OCI-LY1 (cell line): Measurements from ENCODE around the gene CLDN19.

Experiments used
- H2AFZ ChIP-seq: fragments of 200-600 bp; sonication (generic), shearing (Covaris generic); 2 replicates; pipeline ENCODE4 v1.6.0; 2014; ENCODE audit warnings: antibody characterized with exemption, mild to moderate bottlenecking, low read length
- H3F3A ChIP-seq: fragments of 200-600 bp; sonication (generic), shearing (Covaris generic); 2 replicates; pipeline ENCODE4 v1.6.0; 2014; ENCODE audit warnings: mild to moderate bottlenecking, antibody characterized with exemption, low read length, moderate library complexity; ENCODE audit not compliant: insufficient read depth
- H3K27ac ChIP-seq: fragments of 200-600 bp; sonication (generic); 2 replicates; pipeline ENCODE4 v1.5.1; 2014; ENCODE audit warnings: low read length, mixed run types, mild to moderate bottlenecking, low read depth; ENCODE audit not compliant: poor library complexity, severe bottlenecking
- H3K27me3 ChIP-seq: fragments of 200-600 bp; sonication (generic); 2 replicates; pipeline ENCODE4 v1.6.0; 2014; ENCODE audit warnings: antibody characterized with exemption, mild to moderate bottlenecking, low read length, moderate library complexity; ENCODE audit not compliant: insufficient read depth
- H3K36me3 ChIP-seq: fragments of 200-600 bp; sonication (generic); 2 replicates; pipeline ENCODE4 v1.6.1; 2014; ENCODE audit warnings: mild to moderate bottlenecking, antibody characterized with exemption, low read length, moderate library complexity, mixed read lengths; ENCODE audit not compliant: insufficient read depth
- H3K4me1 ChIP-seq: fragments of 200-600 bp; sonication (generic); 2 replicates; pipeline ENCODE4 v1.5.1; 2014; ENCODE audit warnings: mild to moderate bottlenecking, low read length, moderate library complexity; ENCODE audit not compliant: insufficient read depth, severe bottlenecking
- H3K4me2 ChIP-seq: fragments of 200-600 bp; sonication (generic), shearing (Covaris generic); 2 replicates; pipeline ENCODE4 v1.6.1; 2014; ENCODE audit warnings: low read length
- H3K4me3 ChIP-seq: fragments of 200-600 bp; sonication (generic); 2 replicates; pipeline ENCODE4 v1.5.1; 2014; ENCODE audit warnings: low read length, low read depth, mild to moderate bottlenecking, mixed read lengths; ENCODE audit not compliant: poor library complexity, severe bottlenecking
- H3K79me2 ChIP-seq: fragments of 200-600 bp; shearing (Covaris generic); 2 replicates; pipeline ENCODE4 v1.6.1; 2016; ENCODE audit warnings: mixed run types, low read length, mixed read lengths; ENCODE audit not compliant: insufficient read depth
- H3K9ac ChIP-seq: fragments of 200-600 bp; sonication (generic), shearing (Covaris generic); 2 replicates; pipeline ENCODE4 v1.6.1; 2014; ENCODE audit warnings: mild to moderate bottlenecking, low read length, mixed read lengths
- H3K9me2 ChIP-seq: fragments of 200-600 bp; sonication (generic), shearing (Covaris generic); 2 replicates; pipeline ENCODE4 v1.6.1; 2014; ENCODE audit warnings: low read depth, mild to moderate bottlenecking, low read length, mixed read lengths
- H3K9me3 ChIP-seq: fragments of 200-600 bp; shearing (Covaris generic); 2 replicates; pipeline ENCODE4 v1.6.1; 2014; ENCODE audit warnings: low read length, mixed read lengths
- H4K20me1 ChIP-seq: fragments of 200-600 bp; sonication (generic), shearing (Covaris generic); 2 replicates; pipeline ENCODE4 v1.6.0; 2016; ENCODE audit warnings: mild to moderate bottlenecking, low read length; ENCODE audit not compliant: insufficient read depth
- CTCF ChIP-seq: fragments of 200-600 bp; sonication (generic), shearing (Covaris generic); IDR thresholded peaks from 2 replicates; pipeline ENCODE4 v1.5.1; 2017; ENCODE audit warnings: mild to moderate bottlenecking, antibody characterized with exemption, low read length, moderate library complexity, mixed read lengths
- EZH2 ChIP-seq: fragments of 200-600 bp; sonication (generic), shearing (Covaris generic); IDR thresholded peaks from 2 replicates; pipeline ENCODE4 v1.8.0; 2017; ENCODE audit warnings: borderline replicate concordance, mixed run types, mild to moderate bottlenecking, antibody characterized with exemption, low read length, moderate library complexity, mixed read lengths

CLDN19 gene

GRCh38 chr1:42737257-42737656 lies 2.8 kb downstream of the CLDN19 start:
- Histone ChIP-seq H3K9me2 (no peaks in the 10 kb centered on the region), H3K9me3 (no peaks in the 10 kb centered on the region), H3K4me1 (no peaks in the 10 kb centered on the region), H3K9ac (no peak overlapping the region), H4K20me1 (no peaks in the 10 kb centered on the region), H3K4me2 (no peak overlapping the region), H3K79me2 (no peaks in the 10 kb centered on the region), H3K36me3 (no peaks in the 10 kb centered on the region), H3K27ac (no peak overlapping the region), H2AFZ (no peak overlapping the region), H3K4me3 (no peak overlapping the region), H3K27me3 (peaks cover 2% of the 10 kb centered on the region; the same call in 1 of the 2 replicates), H3F3A (no peaks in the 10 kb centered on the region)
- no peak for TF ChIP-seq EZH2
- peak; percentile 23; the same call in 1 of the 2 replicates for TF ChIP-seq CTCF

- Histone ChIP-seq H3F3A (no peaks in the 10 kb centered on the region), H3K9ac (no peak overlapping the region), H3K4me3 (no peak overlapping the region), H3K36me3 (no peaks in the 10 kb centered on the region), H2AFZ (no peak overlapping the region), H3K4me1 (no peaks in the 10 kb centered on the region), H3K4me2 (no peak overlapping the region), H4K20me1 (no peaks in the 10 kb centered on the region), H3K27me3 (peaks cover 3% of the 10 kb centered on the region; the same call in 1 of the 2 replicates), H3K79me2 (no peaks in the 10 kb centered on the region), H3K27ac (no peak overlapping the region), H3K9me3 (no peaks in the 10 kb centered on the region), H3K9me2 (no peaks in the 10 kb centered on the region)
- TF ChIP-seq CTCF (no peak), EZH2 (no peak)
These were observed 3.4 kb downstream of the CLDN19 start for GRCh38 chr1:42736571-42737200.

- Histone ChIP-seq H3K9me3 (no peaks in the 10 kb centered on the region), H2AFZ (no peak overlapping the region), H3K27me3 (peaks cover 3% of the 10 kb centered on the region; the same call in 1 of the 2 replicates), H3K36me3 (no peaks in the 10 kb centered on the region), H3K4me3 (no peak overlapping the region), H3K79me2 (no peaks in the 10 kb centered on the region), H3K27ac (no peak overlapping the region), H3F3A (no peaks in the 10 kb centered on the region), H3K9ac (no peak overlapping the region), H4K20me1 (no peaks in the 10 kb centered on the region), H3K4me1 (no peaks in the 10 kb centered on the region), H3K9me2 (no peaks in the 10 kb centered on the region), H3K4me2 (no peak overlapping the region)
- TF ChIP-seq CTCF = 0 out of 2 replicates have a peak, but pooled peaks have one; percentile 9
- no peak for TF ChIP-seq EZH2
These were observed 3.9 kb downstream of the CLDN19 start for GRCh38 chr1:42736152-42736551.
